Natural killer cell (primary cell): ENCODE results near the gene SLC6A14. TPM values are rescaled to one million over a fixed set of nuclear protein-coding genes. Genes with fewer than 3 reads are reported as not detected.

Source experiments
- total RNA-seq, 4 donors: library from RNA; stranded (reverse); fragments of 120-200 nt in 1 of 4; gene quantifications; one replicate each; pipeline versions ENCODE4 v1.2.3 to v1.2.4, GENCODE V29; 2013 to 2022

SLC6A14 gene
- total RNA-seq, 3 donors from 2014 or later (not counting 1 experiment from before 2014, with no cell fraction given), result not detected

Other genes starting within 250 kb of the SLC6A14 start
- gene CT83, start 26.4 kb downstream of the SLC6A14 start, total RNA-seq, result not detected